Uterus (tissue), 2 donors: ENCODE measurements around the gene WFDC8.

Experiments used
- POLR2A ChIP-seq, 2 donors: fragments of 450-650 bp; IDR thresholded peaks; one replicate each; pipeline ENCODE4 v1.6.1; 2016; ENCODE audit warnings: antibody characterized with exemption in 2 of 2, mild to moderate bottlenecking in 1 of 2, moderate library complexity in 1 of 2
- TF ChIP-seq, protein P1 (sequence below), 4 experiments: fragments of 200-600 bp in 2 of 4; fragments of 450-650 bp in 2 of 4; sonication (generic) in 2 of 4; IDR thresholded peaks; one replicate each; pipeline ENCODE4 v1.5.1; 2016 to 2019; ENCODE audit warnings: antibody characterized with exemption in 4 of 4, mild to moderate bottlenecking in 2 of 4, moderate library complexity in 1 of 4

DNA sequence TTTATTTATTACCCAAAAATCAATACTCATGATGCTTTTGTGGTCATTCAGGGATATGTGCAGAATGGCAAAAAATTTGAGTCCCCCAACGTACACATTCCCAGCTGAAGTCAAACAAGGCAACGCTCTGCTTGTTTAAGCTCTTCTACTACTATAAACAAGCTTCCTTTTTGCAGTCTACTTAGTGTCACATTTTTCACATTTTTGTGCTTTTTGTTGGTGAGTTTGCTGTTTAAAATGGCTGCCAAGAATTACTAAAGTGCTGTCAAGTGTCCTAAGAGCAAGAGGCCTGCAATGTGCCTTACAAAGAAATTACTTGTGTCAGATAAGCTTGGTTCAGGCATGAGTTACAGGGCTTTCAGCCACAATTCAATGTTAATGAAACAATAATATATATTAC lies 2.1 kb downstream of the WFDC8 start:
- TF ChIP-seq POLR2A (IDR thresholded peaks at IDR 0.05) = no peak
- TF ChIP-seq, protein P1, sequence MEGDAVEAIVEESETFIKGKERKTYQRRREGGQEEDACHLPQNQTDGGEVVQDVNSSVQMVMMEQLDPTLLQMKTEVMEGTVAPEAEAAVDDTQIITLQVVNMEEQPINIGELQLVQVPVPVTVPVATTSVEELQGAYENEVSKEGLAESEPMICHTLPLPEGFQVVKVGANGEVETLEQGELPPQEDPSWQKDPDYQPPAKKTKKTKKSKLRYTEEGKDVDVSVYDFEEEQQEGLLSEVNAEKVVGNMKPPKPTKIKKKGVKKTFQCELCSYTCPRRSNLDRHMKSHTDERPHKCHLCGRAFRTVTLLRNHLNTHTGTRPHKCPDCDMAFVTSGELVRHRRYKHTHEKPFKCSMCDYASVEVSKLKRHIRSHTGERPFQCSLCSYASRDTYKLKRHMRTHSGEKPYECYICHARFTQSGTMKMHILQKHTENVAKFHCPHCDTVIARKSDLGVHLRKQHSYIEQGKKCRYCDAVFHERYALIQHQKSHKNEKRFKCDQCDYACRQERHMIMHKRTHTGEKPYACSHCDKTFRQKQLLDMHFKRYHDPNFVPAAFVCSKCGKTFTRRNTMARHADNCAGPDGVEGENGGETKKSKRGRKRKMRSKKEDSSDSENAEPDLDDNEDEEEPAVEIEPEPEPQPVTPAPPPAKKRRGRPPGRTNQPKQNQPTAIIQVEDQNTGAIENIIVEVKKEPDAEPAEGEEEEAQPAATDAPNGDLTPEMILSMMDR (IDR thresholded peaks at IDR 0.05) = no peak
